KOPT-K1 (cell line): ENCODE measurements around the gene TRAP1.
"Not testable (repeated sequence)": the region's sequence is repeated elsewhere in the genome, so short reads cannot be mapped to it uniquely, and the experiment has no call there.

Experiments
- H3K27ac ChIP-seq: fragments of 200-600 bp; sonication (generic); 2 replicates; pipeline ENCODE4 v1.5.1; 2016; ENCODE audit warnings: antibody characterized with exemption, mild to moderate bottlenecking, low read depth, low read length; ENCODE audit not compliant: poor library complexity, severe bottlenecking
- H3K36me3 ChIP-seq: fragments of 200-600 bp; sonication (generic); 2 replicates; pipeline ENCODE4 v1.5.1; 2017; ENCODE audit warnings: antibody characterized with exemption, mild to moderate bottlenecking, low read length, moderate library complexity; ENCODE audit not compliant: insufficient read depth
- H3K9me3 ChIP-seq: fragments of 200-600 bp; sonication (generic); 2 replicates; pipeline ENCODE4 v1.5.1; 2017; ENCODE audit warnings: antibody characterized with exemption, low read length, mild to moderate bottlenecking; ENCODE audit not compliant: insufficient read depth, poor library complexity, severe bottlenecking

Gene TRAP1

GRCh38 chr16:3659251-3659650 is 58.1 kb downstream of the TRAP1 start:
- Histone ChIP-seq H3K27ac (no peak overlapping the region), H3K36me3 (peaks cover 100% of the 10 kb centered on the region), H3K9me3 (no peaks in the 10 kb centered on the region)

GRCh38 chr16:3656491-3657468 is 60.5 kb downstream of the TRAP1 start:
- Histone ChIP-seq H3K9me3 (no peaks in the 10 kb centered on the region), H3K36me3 (peaks cover 97% of the 10 kb centered on the region), H3K27ac (no peak overlapping the region)

GRCh38 chr16:3656160-3656490 is 61.2 kb downstream of the TRAP1 start:
- H3K36me3 ChIP-seq = peaks cover 97% of the 10 kb centered on the region
- not testable (repeated sequence) for H3K9me3 ChIP-seq, H3K27ac ChIP-seq

GRCh38 chr16:3655396-3656159 is 61.7 kb downstream of the TRAP1 start:
- Histone ChIP-seq H3K36me3 (peaks cover 97% of the 10 kb centered on the region), H3K9me3 (no peaks in the 10 kb centered on the region), H3K27ac (no peak overlapping the region)

- H3K36me3 ChIP-seq = peaks cover 91% of the 10 kb centered on the region
- H3K9me3 ChIP-seq = no peaks in the 10 kb centered on the region
- no peak overlapping the region for H3K27ac ChIP-seq
Measured at GRCh38 chr16:3655030-3655395, 62.3 kb downstream of the TRAP1 start.

- Histone ChIP-seq H3K9me3 (no peaks in the 10 kb centered on the region), H3K27ac (no peak within 1 kb of the TSS), H3K36me3 (peaks cover 85% of the 10 kb centered on the region)
Measured at GRCh38 chr16:3654249-3654991, 62.9 kb downstream of the TRAP1 start, which contains the start of gene DNASE1. Gene DNASE1, plus strand, starts transcription at chr16:3654691. Its CDS starts 683 bp downstream, at chr16:3655374.

GRCh38 chr16:3652373-3653195 is 64.7 kb downstream of the TRAP1 start:
- Histone ChIP-seq H3K36me3 (peaks cover 67% of the 10 kb centered on the region), H3K27ac (no peak overlapping the region), H3K9me3 (no peaks in the 10 kb centered on the region)

GRCh38 chr16:3651461-3652372 is 65.6 kb downstream of the TRAP1 start:
- no peaks in the 10 kb centered on the region for H3K9me3 ChIP-seq
- peaks cover 58% of the 10 kb centered on the region for H3K36me3 ChIP-seq
- H3K27ac ChIP-seq = no peak overlapping the region

GRCh38 chr16:3650631-3651265 is 66.6 kb downstream of the TRAP1 start:
- no peaks in the 10 kb centered on the region for H3K9me3 ChIP-seq
- H3K36me3 ChIP-seq = peaks cover 49% of the 10 kb centered on the region
- H3K27ac ChIP-seq = no peak overlapping the region

GRCh38 chr16:3646348-3646920 is 70.9 kb downstream of the TRAP1 start:
- Histone ChIP-seq H3K36me3 (peaks cover 26% of the 10 kb centered on the region; the same call in 1 of the 2 replicates), H3K9me3 (no peaks in the 10 kb centered on the region), H3K27ac (no peak overlapping the region)

- H3K36me3 ChIP-seq = peaks cover 26% of the 10 kb centered on the region; the same call in 1 of the 2 replicates
- no peak overlapping the region for H3K27ac ChIP-seq
- H3K9me3 ChIP-seq = no peaks in the 10 kb centered on the region
Measured at GRCh38 chr16:3645504-3646347, 71.6 kb downstream of the TRAP1 start.

- no peaks in the 10 kb centered on the region for H3K9me3 ChIP-seq
- H3K27ac ChIP-seq = no peak overlapping the region
- H3K36me3 ChIP-seq = peaks cover 26% of the 10 kb centered on the region; the same call in 1 of the 2 replicates
Measured at GRCh38 chr16:3645108-3645503, 72.2 kb downstream of the TRAP1 start.
